ENCODE results near the gene CCL22.

GRCh38 chr16:57390636-57391295, 32.2 kb downstream of the CCL22 start:
- TF ChIP-seq EZH2 (IDR thresholded peaks at IDR 0.05; ENCODE audit: borderline replicate concordance, low read depth, low read length, severe bottlenecking): no peak
- TF ChIP-seq MAX (IDR thresholded peaks at IDR 0.05; ENCODE audit: insufficient read depth, insufficient read length): no peak
- no peak for TF ChIP-seq CTCF (IDR thresholded peaks at IDR 0.05; ENCODE audit: extremely low read depth in 1 of 2, insufficient read depth in 1 of 2, low read depth in 1 of 2, low read length in 2 of 2)
- no peak for TF ChIP-seq JUN (IDR thresholded peaks at IDR 0.05; ENCODE audit: borderline replicate concordance, insufficient read depth, insufficient read length, low read depth)
- no peak for TF ChIP-seq POLR2AphosphoS5 (IDR thresholded peaks at IDR 0.05; ENCODE audit: insufficient read depth, low read depth, low read length)
- TF ChIP-seq POLR2A (IDR thresholded peaks at IDR 0.05; ENCODE audit: low read depth, low read length): no peak
